Chondrocyte (in vitro differentiated cells): ENCODE measurements around the gene CCHCR1. TPM values are rescaled to one million over a fixed set of nuclear protein-coding genes. Genes with fewer than 3 reads are reported as not detected.

Experiments used
- DNase-seq: peaks from one replicate; pipeline ENCODE4 v3.0.0; 2021; ENCODE audit warnings: mixed read lengths, low spot score
- H3K27ac Mint-ChIP-seq: one replicate; pipeline ENCODE4 v1.8.0; 2021; ENCODE audit warnings: mild to moderate bottlenecking, moderate library complexity, mixed read lengths; ENCODE audit not compliant: unreplicated experiment
- H3K27me3 Mint-ChIP-seq: 2 replicates; pipeline ENCODE4 v1.8.0; 2021; ENCODE audit warnings: low read depth, mixed read lengths
- H3K36me3 Mint-ChIP-seq: 2 replicates; pipeline ENCODE4 v1.8.0; 2021; ENCODE audit warnings: low read depth, mixed read lengths
- H3K4me1 Mint-ChIP-seq: 2 replicates; pipeline ENCODE4 v1.8.0; 2021; ENCODE audit warnings: low read depth, mild to moderate bottlenecking, mixed read lengths
- H3K4me3 Mint-ChIP-seq: one replicate; pipeline ENCODE4 v1.8.0; 2021; ENCODE audit warnings: mild to moderate bottlenecking, moderate library complexity, mixed read lengths; ENCODE audit not compliant: unreplicated experiment
- H3K9me3 Mint-ChIP-seq: 2 replicates; pipeline ENCODE4 v1.8.0; 2021; ENCODE audit warnings: low read depth, mixed read lengths
- total RNA-seq: library from RNA; stranded (reverse); gene quantifications from 3 replicates; pipeline ENCODE4 v1.2.1, GENCODE V29; 2021
- TF ChIP-seq, protein P1 (sequence below): fragments of 200-600 bp; sonication (generic); IDR thresholded peaks from 2 replicates; pipeline ENCODE4 v1.5.0; 2021; ENCODE audit warnings: antibody characterized with exemption, mild to moderate bottlenecking, moderate library complexity

CCHCR1 gene
- total RNA-seq, 1 donor from 2014 or later: 13.4 TPM

DNA sequence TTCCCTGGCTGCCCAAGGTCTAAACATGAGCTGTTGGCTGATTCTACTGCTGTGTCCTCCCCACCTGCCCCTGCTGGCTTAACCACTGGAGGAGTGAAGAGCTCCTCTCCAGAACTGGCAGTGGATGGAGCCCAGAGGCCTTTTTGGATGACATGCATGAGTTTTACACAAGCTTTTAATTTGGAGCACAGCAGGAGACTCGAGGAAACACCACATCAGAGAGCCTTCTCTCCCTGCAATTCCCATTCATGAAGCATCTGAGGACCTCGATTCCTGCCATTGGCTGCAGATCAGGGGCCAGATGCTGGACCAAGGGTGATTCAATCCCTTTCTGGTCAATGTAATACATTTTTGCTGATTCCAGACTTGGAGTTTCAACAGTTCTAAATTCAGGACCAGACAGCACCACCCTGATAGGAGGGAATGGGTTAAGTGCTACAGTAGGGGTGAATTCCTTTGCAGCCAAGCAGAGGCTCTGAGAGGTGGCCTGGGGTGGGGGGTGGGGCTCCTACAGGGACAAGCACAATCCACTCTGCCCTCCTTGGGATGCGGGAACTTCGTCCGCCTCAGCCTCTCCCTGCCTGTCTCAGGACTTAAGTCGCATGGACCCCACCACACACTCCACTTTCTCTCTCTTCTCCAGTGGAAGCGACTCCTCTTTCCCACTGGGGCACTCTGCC is 43.6 kb downstream of the CCHCR1 start:
- Mint-ChIP-seq H3K27ac (peak overlapping the region; percentile 99), H3K4me1 (peaks cover 44% of the 10 kb centered on the region), H3K36me3 (no peaks in the 10 kb centered on the region), H3K27me3 (peaks cover 14% of the 10 kb centered on the region), H3K9me3 (no peaks in the 10 kb centered on the region), H3K4me3 (peak overlapping the region; percentile 74)
- TF ChIP-seq, protein P1, sequence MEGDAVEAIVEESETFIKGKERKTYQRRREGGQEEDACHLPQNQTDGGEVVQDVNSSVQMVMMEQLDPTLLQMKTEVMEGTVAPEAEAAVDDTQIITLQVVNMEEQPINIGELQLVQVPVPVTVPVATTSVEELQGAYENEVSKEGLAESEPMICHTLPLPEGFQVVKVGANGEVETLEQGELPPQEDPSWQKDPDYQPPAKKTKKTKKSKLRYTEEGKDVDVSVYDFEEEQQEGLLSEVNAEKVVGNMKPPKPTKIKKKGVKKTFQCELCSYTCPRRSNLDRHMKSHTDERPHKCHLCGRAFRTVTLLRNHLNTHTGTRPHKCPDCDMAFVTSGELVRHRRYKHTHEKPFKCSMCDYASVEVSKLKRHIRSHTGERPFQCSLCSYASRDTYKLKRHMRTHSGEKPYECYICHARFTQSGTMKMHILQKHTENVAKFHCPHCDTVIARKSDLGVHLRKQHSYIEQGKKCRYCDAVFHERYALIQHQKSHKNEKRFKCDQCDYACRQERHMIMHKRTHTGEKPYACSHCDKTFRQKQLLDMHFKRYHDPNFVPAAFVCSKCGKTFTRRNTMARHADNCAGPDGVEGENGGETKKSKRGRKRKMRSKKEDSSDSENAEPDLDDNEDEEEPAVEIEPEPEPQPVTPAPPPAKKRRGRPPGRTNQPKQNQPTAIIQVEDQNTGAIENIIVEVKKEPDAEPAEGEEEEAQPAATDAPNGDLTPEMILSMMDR: no peak
- DNase-seq: peak; percentile 43

DNA sequence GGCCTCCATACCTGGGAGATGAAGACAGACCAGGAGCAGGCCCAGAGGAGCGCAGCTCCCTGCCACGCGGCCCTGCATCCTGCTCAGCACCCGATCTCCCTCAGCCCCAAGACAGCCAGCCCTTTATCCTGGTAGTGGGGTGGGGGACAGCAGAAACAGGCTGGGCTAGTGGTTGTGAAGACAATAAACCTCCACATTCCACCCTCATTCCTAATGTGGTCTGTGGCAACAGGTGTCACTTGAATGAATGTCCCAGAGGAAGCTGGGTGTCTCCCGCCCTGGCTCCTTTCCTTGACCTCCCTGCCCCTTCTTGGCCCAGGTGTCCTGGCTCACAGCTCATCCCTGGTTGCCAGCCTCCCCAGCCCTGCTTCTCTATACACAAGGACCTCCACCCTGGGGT is 45.1 kb downstream of the CCHCR1 start, which contains the start of gene C6orf15:
Gene C6orf15, minus strand, starts transcription at position 98 of the 400 bp plus-strand sequence. Its CDS starts 20 bp downstream, at position 78.
- H3K9me3 Mint-ChIP-seq: no peaks in the 10 kb centered on the region
- no peak within 1 kb of the TSS for H3K4me3 Mint-ChIP-seq

DNA sequence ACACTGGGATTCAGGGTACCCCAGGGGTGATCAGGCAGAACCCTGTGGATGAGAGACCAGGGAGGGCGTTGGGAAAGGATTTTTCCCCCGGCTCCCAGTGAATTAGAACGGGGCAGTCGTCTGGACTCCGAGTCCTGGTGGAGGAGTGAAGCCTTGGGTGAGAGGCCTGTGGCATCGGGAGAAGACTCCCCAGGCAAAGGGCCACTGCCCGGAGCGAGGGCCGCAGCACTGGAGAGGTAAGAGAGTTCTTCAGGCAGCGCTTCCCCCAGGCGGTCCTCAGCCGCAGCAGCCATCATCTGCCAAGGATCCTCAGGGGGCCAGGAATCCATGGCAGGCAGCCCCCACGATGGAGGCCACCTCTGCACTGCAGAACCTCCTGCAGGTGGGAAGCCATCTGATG is 45.9 kb downstream of the CCHCR1 start:
- TF ChIP-seq, protein P1: no peak
- Mint-ChIP-seq H3K27ac (no peak overlapping the region), H3K36me3 (no peaks in the 10 kb centered on the region), H3K27me3 (peaks cover 21% of the 10 kb centered on the region), H3K4me1 (peaks cover 39% of the 10 kb centered on the region), H3K4me3 (no peak overlapping the region), H3K9me3 (no peaks in the 10 kb centered on the region)
- peak; percentile 85 for DNase-seq

More for the DNA sequence above, 45.1 kb downstream of the CCHCR1 start, which contains the start of gene C6orf15:
- peaks cover 16% of the 10 kb centered on the region for H3K27me3 Mint-ChIP-seq
- no peaks in the 10 kb centered on the region for H3K36me3 Mint-ChIP-seq
- DNase-seq: peak; percentile 40
- TF ChIP-seq, protein P1: no peak
- peaks cover 44% of the 10 kb centered on the region for H3K4me1 Mint-ChIP-seq
- H3K27ac Mint-ChIP-seq: peak within 1 kb of the TSS; percentile 32

DNA sequence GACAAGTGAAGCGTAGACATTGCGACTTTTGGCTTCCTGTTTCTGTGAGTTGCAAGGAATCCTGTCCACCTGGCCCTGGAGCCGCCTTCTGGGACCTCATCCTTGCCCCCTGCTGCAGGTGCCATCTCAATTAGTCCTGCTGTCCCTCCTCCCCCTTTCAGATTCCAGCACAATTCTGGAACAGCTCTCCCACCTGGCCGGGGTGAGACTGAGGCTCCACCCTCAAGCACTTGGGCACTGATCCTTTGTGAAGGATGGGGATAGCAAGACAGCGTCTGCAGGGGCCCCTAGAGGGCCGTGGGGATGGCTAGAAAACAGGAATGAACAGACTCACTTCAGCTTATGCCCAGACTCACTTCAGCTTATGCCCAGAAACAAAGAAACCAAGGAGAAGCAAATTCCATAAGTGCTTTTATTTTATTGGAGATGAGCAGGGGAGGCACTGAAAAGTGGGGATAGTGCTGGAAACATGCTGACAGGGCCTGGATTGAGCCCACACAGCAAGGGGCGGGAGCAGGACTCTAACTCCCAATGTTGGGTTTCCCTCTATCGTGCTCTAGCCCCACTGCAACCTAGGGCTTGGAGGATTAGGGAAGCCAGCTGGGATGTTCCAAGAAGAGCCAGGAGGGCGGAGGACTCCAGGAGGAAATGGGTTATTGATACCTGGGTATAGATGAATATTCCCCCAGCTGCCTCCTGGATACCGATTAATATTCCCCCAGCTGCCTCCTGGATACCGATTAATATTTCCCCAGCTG is 46.6 kb downstream of the CCHCR1 start:
- no peak overlapping the region for H3K4me3 Mint-ChIP-seq
- peak; percentile 48 for DNase-seq
- peaks cover 33% of the 10 kb centered on the region for H3K4me1 Mint-ChIP-seq
- peaks cover 24% of the 10 kb centered on the region for H3K27me3 Mint-ChIP-seq
- H3K36me3 Mint-ChIP-seq: no peaks in the 10 kb centered on the region
- no peak overlapping the region for H3K27ac Mint-ChIP-seq
- TF ChIP-seq, protein P1: no peak
- H3K9me3 Mint-ChIP-seq: no peaks in the 10 kb centered on the region

DNA sequence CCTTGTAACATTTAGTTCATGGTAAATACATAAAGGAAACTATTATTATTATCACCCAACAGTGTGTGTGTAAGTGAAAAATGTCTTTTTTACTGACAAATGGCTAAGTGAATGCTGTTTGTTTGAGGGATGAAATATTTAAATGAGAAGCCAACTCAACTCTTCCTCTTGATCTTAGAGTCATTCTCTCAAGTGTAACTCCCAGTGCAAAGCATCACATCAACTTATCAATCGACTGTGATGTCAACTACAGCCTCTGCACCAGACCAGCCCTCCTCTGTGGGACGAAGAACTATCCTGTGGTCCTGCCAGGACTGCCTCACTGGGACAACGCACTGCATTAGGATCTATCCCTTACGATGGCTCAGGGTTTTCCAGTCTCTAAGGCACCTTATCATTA is 50.5 kb downstream of the CCHCR1 start:
- H3K9me3 Mint-ChIP-seq: no peaks in the 10 kb centered on the region
- TF ChIP-seq, protein P1: no peak
- no peak overlapping the region for H3K4me3 Mint-ChIP-seq
- H3K4me1 Mint-ChIP-seq: no peaks in the 10 kb centered on the region
- no peak for DNase-seq
- H3K27me3 Mint-ChIP-seq: peaks cover 28% of the 10 kb centered on the region
- H3K27ac Mint-ChIP-seq: no peak overlapping the region
- H3K36me3 Mint-ChIP-seq: no peaks in the 10 kb centered on the region
